Mucosa of gallbladder (tissue), 1 donor: ENCODE measurements around the gene STRA8. TPM values are rescaled to one million over a fixed set of nuclear protein-coding genes. Genes with fewer than 3 reads are reported as not detected.
"Not testable (repeated sequence)": the region's sequence is repeated elsewhere in the genome, so short reads cannot be mapped to it uniquely, and the experiment has no call there.

Experiments used
- DNase-seq: peaks from one replicate; pipeline ENCODE4 v3.0.0-alpha.2; 2020; ENCODE audit warnings: low spot score
- total RNA-seq: library from RNA; stranded (reverse); gene quantifications from one replicate; pipeline ENCODE4 v1.2.1, GENCODE V29; 2021
- donor health status: DM: no; HTN: no; CAD: no.

STRA8 gene
- total RNA-seq, 1 donor from 2014 or later, result not detected

DNA sequence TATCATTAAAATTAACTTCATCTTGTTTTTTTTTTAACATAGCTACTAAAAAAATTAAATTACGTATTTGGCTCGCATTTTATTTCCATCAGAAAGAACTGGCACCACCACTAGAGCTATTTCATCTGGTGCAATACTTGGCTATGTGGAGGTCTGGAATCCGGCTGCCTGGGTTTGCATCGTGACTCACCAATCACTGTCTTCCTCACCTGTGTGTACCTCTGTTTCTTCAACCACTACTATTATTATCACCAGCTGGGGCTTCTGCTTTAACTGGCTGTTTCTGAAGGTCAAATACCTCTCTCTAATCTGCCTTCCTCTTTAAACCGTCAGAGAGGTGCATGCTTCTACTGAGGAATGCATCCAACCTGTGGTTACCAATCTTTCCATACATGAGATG, 28.8 kb upstream of the STRA8 start:
- no peak for DNase-seq

- DNase-seq, result no peak
These were observed 27.8 kb upstream of the STRA8 start for GRCh38 chr7:135205850-135206249.

GRCh38 chr7:135206941-135207391, 26.7 kb upstream of the STRA8 start:
- DNase-seq, result no peak

DNA sequence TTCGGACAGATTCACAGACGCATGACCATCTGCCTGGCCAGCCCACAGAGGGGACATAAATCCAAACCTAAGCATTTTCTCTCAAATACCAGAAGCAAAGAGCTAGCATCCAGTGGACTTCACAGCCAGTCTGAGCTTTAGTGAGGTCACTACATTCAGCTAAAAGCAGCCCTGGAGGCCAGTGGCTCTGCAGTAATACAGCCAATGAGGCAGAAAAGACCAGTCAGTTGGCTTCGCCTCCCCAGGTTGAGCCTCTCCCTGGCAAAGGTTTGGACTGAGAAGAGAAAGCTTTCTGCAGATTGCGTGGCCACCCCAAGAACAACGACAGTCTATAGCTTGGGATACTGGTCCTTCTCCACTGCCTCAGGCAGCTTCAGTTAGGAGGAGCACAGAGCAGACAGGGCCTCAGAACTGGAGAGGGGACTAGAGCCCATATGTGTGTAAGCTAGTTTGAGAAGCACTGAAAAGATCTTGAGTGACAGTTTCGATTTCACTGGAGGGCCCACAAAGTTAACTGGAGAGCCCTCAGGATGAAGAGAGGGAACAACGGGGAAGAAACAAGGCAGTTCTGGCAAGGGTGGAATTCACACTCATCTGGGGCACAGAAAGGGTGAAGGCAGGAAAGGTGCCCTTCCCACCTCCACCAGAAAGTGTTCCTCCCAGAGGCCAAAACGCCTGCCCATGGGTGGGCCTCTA, 26.1 kb upstream of the STRA8 start:
- DNase-seq, result no peak

DNA sequence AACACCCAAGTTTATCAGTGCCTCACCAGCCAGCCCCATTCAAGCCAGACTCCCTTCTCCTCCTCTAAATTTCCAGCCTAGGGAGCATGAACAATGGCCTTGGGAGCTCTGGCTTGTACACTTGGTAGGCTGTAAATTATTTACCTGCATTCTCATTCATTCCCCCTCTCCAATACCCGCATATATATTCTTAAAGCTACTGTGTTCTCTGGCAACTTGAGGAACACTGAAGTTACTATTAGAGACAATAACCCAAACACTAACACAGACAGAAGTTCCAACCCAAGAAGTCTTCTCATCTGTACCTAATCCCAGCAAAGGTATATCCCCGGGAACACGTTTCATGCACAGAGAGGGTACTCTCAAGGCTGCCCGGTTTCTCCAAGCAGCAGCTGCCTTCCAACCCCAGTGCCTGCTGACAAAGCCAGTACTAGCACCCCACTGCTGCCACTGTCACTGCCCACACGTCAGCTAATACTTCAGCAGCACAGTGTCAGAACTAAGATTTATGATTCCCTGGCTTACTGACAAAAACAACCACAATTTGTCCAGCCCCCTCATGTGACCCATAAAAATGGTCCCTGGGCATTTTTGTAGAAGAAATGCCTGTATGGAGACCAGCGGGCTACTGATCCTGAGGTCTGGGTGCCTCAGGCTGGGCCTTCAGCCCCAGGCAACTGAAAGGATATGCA, 25.4 kb upstream of the STRA8 start:
- DNase-seq, result no peak

- no peak for DNase-seq
These were observed 24.3 kb upstream of the STRA8 start for GRCh38 chr7:135209225-135209834.

DNA sequence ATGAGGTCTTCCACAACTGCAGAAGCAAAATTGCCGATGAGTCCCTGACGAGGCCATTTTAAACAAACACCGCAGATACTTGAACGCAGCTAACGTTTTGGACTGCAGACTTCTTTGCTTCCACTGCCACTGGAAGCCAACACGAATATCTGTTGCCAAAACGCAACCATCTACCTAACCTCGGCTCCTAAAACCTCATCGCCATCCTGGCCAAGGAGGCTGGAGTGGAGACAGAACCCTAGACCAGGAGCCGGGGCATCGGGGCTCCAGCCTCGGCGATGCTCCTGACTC, 22.8 kb upstream of the STRA8 start:
- peak; percentile 19 for DNase-seq

DNA sequence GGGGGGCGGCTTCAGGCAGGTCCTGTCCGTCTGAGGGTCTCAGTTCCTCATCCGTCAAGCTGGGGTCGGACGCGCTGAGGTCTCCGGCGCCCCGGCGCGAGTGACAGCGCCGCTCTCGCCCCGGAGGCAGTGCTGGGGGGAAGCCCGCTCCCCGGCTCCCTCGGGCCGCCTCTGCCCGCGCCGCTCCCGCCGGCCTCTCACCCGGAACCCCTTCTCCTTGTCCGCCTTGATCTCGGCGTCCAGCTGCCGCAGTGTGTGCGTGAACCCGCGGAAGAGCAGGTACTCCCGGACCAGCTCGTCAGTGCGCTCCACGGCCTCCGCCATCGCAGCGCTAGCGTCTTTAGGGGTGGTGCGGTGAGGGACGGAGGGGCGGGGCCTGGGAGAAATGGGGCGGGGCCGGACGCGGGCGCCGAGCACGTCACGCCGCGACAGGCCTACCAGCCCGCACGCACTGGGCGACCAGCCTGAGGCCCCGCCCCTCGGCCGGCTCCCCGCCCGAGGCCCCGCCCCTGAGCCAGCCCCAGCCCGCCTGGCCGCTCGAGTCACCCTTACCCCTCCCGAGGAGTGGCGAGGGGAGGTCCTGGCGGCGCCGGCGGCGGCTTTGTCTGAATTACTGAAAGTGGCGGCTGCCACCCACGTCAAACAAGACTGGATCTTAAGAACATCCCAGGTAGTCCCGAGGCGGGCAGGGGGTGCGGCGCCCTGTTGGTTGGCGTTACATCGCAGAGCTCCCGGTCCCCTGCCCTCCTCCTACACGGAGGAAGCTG, 22.3 kb upstream of the STRA8 start, which contains the start of gene WDR91:
Gene WDR91 (minus strand): TSS at position 348 of the 767 bp plus-strand sequence. CDS start 24 bp downstream, at position 324.
- peak; percentile 97 for DNase-seq

DNA sequence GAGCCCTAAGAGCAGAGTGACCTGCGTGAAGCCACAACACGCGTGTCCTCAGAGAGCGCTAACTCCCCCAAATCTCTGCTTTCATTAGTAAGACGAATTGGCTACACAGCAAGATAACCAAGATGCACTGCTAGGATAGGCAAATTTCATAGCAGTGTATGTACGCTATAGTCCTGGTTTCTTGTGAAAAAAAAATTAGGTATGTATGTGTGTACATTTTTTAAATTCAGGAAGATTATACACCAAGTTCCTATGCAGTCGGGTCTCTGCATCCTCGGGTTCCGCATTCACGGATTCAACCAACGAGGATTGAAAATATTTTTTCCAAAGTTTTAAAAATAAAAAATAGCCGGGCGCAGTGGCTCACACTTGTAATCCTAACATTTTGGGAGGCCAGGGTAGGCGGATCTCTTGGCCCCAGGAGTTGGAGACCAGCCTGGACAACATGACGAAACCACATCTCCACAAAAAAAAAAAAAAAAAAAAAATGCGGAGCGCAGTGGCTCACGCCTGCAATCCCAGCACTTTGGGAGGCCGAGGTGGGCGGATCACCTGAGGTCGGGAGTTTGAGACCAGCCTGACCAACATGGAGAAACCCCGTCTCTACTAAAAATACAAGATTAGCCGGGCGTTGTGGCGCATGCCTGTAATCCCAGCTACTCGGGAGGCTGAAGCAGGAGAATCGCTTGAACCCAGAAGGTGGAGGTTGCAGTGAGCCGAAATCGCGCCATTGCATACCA, 21.5 kb upstream of the STRA8 start:
- peak; percentile 35 for DNase-seq

DNA sequence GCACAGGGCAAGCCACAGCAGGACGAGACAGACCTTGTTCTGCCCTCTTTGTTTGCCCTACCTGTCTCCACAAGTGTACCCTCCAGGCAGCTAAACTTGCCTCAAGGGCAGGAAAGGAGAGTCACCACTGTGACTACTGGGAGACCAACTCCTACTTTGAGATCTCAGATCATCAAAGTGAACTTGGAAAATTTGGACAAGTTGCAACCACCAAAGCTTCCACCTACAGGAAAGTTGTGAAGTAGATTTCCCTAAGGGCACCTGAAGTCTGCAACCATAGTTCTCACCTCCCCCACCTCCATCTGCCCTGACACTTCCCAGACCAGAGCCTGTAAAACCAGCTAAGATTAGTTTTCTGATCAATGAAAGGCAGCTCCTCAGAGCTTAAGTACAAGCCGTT, 19.8 kb upstream of the STRA8 start:
- DNase-seq, result no peak

DNA sequence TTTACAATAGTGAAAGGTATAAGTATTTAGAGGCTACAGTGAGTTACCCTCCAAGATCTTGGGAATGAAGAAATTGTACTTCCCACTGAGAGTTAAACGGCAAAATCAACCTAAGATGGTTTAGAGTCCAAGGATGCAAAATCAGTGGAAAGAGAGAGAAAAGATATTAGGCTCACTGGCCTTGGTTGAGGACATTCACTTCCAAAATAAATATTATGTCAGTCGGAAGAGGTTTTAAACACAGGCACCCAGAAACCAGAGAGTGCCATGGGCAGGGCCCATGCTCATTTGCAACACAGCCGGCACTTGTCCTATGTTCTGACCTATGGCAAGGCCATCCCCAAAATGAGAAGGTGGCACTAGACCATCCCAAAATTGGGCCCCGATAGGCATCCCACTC, 18.5 kb upstream of the STRA8 start:
- DNase-seq, result no peak

DNA sequence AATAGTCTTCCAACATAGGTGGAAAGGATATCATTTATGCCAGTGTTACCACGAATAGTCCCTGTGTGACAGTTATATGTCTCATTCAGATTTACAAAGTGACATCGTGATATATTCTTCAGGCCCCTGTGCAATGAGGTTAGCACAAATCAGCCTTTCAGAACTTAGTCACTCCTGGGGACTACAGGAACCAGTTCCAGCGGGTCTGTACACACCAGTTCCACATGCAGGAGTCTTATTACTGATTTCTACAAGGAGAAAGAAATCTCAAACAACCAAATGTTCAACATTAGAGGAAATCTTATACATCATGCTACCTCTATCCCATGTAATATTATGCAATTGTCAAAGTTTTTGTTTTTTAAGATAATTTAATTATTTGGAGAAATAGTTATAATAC, 17.9 kb upstream of the STRA8 start:
- DNase-seq, result no peak

- DNase-seq, result no peak
These were observed 15.8 kb upstream of the STRA8 start for GRCh38 chr7:135217645-135218509.

GRCh38 chr7:135224027-135224426, 9.6 kb upstream of the STRA8 start:
- no peak for DNase-seq

DNA sequence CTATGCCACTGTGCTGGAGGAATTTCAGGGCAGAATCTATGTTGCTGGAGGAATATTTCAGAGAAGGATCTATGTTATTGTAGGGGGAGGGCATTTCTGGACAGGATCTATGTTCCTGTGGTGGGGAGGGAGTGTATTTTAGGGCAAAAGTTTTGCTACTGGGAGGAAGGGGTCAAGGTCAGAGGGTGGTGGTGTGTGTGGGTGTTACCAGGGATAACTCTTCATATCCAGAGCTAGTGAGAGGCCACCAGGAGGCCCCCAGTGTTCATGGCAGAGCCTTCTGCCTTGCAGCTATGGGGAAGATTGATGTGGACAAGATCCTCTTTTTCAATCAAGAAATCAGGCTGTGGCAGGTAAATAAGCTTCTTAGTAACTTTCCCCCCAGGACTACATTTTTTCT, 2.0 kb upstream of the STRA8 start:
- no peak for DNase-seq

DNA sequence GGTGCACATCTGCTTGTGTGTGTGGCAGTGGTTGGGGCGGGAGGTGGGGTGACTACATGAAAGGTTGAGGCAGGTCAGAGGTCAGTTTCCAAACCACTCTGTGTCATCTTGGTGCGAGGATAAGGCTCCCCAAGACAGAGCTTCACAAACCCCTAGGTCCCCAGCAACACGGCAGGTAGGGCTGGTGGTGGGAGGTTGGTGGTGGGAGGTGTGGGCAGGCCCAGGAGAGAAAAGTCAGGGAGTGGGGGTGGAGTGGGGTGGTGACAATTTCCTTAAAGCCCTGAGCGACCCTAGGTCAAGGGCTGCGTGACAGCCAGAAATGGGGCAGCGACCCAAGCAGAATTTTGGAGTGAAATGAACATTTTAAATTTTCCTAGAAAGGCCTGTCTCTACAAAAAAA, 1.6 kb upstream of the STRA8 start:
- no peak for DNase-seq

- no peak for DNase-seq
These were observed 918 bp upstream of the STRA8 start for GRCh38 chr7:135232720-135233119.

GRCh38 chr7:135234095-135234494, 457 bp downstream of the STRA8 start:
- not testable (repeated sequence) for DNase-seq

- no peak for DNase-seq
These were observed 1.1 kb downstream of the STRA8 start for GRCh38 chr7:135234727-135235126.

GRCh38 chr7:135235841-135236240, 2.2 kb downstream of the STRA8 start:
- no peak for DNase-seq

GRCh38 chr7:135236727-135237126, 3.1 kb downstream of the STRA8 start:
- DNase-seq, result no peak
